ENCODE data around the gene C10orf67.

Gene C10orf67

GRCh38 chr10:23201837-23202236 is 142.8 kb downstream of the C10orf67 start:
- no peak for ATAC-seq

GRCh38 chr10:23200997-23201652 is 143.5 kb downstream of the C10orf67 start:
- TF ChIP-seq PPARA (CRISPR knock-in tag; IDR thresholded peaks at IDR 0.05; ENCODE audit: borderline replicate concordance) (no peak), BACH2 (CRISPR knock-in tag; IDR thresholded peaks at IDR 0.05; ENCODE audit: borderline replicate concordance) (no peak), ZNF8 (CRISPR knock-in tag; IDR thresholded peaks at IDR 0.05) (no peak), ZFP3 (CRISPR knock-in tag; IDR thresholded peaks at IDR 0.05) (no peak), ISL1 (CRISPR knock-in tag; IDR thresholded peaks at IDR 0.05) (no peak), ZNF565 (CRISPR knock-in tag; conservative IDR thresholded peaks at IDR 0.05; ENCODE audit: low read depth) (no peak), GLIS3 (CRISPR knock-in tag; IDR thresholded peaks at IDR 0.05) (no peak), SNAI2 (CRISPR knock-in tag; IDR thresholded peaks at IDR 0.05) (no peak), ZFP30 (CRISPR knock-in tag; IDR thresholded peaks at IDR 0.05) (no peak), CSDC2 (CRISPR knock-in tag; IDR thresholded peaks at IDR 0.05) (no peak), TOX (CRISPR knock-in tag; IDR thresholded peaks at IDR 0.05; ENCODE audit: borderline replicate concordance) (no peak)
- no peak for ATAC-seq

More at GRCh38 chr10:23201837-23202236, 142.8 kb downstream of the C10orf67 start:
- no peak for TF ChIP-seq ZNF8 (CRISPR knock-in tag; IDR thresholded peaks at IDR 0.05)

GRCh38 chr10:23200586-23200985 is 144.0 kb downstream of the C10orf67 start:
- no peak for TF ChIP-seq ZFP3 (CRISPR knock-in tag; IDR thresholded peaks at IDR 0.05)
- no peak for TF ChIP-seq RARB (CRISPR knock-in tag; IDR thresholded peaks at IDR 0.05)
- TF ChIP-seq CREB5 (CRISPR knock-in tag; IDR thresholded peaks at IDR 0.05; ENCODE audit: low read depth), result no peak
- no peak for TF ChIP-seq ZNF8 (CRISPR knock-in tag; IDR thresholded peaks at IDR 0.05)
- TF ChIP-seq TOX (CRISPR knock-in tag; IDR thresholded peaks at IDR 0.05; ENCODE audit: borderline replicate concordance), result no peak
- TF ChIP-seq BACH2 (CRISPR knock-in tag; IDR thresholded peaks at IDR 0.05; ENCODE audit: borderline replicate concordance), result no peak
- TF ChIP-seq ZC3H10 (CRISPR knock-in tag; IDR thresholded peaks at IDR 0.05), result no peak
- no peak for TF ChIP-seq PPARA (CRISPR knock-in tag; IDR thresholded peaks at IDR 0.05; ENCODE audit: borderline replicate concordance)
- ATAC-seq, result no peak

- TF ChIP-seq GLIS3 (CRISPR knock-in tag; IDR thresholded peaks at IDR 0.05), result no peak
- no peak for TF ChIP-seq PPARA (CRISPR knock-in tag; IDR thresholded peaks at IDR 0.05; ENCODE audit: borderline replicate concordance)
- no peak for TF ChIP-seq POU6F1 (CRISPR knock-in tag; IDR thresholded peaks at IDR 0.05; ENCODE audit: borderline replicate concordance, low read depth)
- TF ChIP-seq ZNF70 (CRISPR knock-in tag; IDR thresholded peaks at IDR 0.05), result no peak
- no peak for TF ChIP-seq ZFP30 (CRISPR knock-in tag; IDR thresholded peaks at IDR 0.05)
- no peak for TF ChIP-seq ZNF8 (CRISPR knock-in tag; IDR thresholded peaks at IDR 0.05)
- no peak for TF ChIP-seq ZC3H10 (CRISPR knock-in tag; IDR thresholded peaks at IDR 0.05)
- TF ChIP-seq ISL1 (CRISPR knock-in tag; IDR thresholded peaks at IDR 0.05), result no peak
- no peak for TF ChIP-seq TSHZ2 (CRISPR knock-in tag; IDR thresholded peaks at IDR 0.05)
- TF ChIP-seq BACH2 (CRISPR knock-in tag; IDR thresholded peaks at IDR 0.05; ENCODE audit: borderline replicate concordance), result no peak
- no peak for ATAC-seq
Measured at GRCh38 chr10:23199768-23200511, 144.7 kb downstream of the C10orf67 start.

- TF ChIP-seq ZC3H10 (CRISPR knock-in tag; IDR thresholded peaks at IDR 0.05) (no peak), ZNF565 (CRISPR knock-in tag; conservative IDR thresholded peaks at IDR 0.05; ENCODE audit: low read depth) (no peak)
- ATAC-seq, result no peak
Measured at GRCh38 chr10:23198940-23199767, 145.4 kb downstream of the C10orf67 start.
